Erythroblast (primary cell): ENCODE data around the gene IL3RA.
A peak's percentile ranks its signal among the peaks of the same experiment; 100 is the strongest.
"Not testable (repeated sequence)": the region's sequence is repeated elsewhere in the genome, so short reads cannot be mapped to it uniquely, and the experiment has no call there.

Source experiments
- DNase-seq, 2 experiments: peaks; one replicate each; lab custom pipeline; 2025; lab: John Stamatoyannopoulos, UW
- GATA1 ChIP-seq: IDR thresholded peaks from 2 replicates; pipeline ENCODE4 v1.6.1; 2011; ENCODE audit warnings: low read depth, mild to moderate bottlenecking, control low read depth, low read length, moderate library complexity
- POLR2A ChIP-seq: IDR thresholded peaks from 2 replicates; pipeline ENCODE4 v1.6.1; 2011; ENCODE audit warnings: mild to moderate bottlenecking, low read length

The IL3RA gene

GRCh38 chrX:1313788-1314187, 22.8 kb upstream of the IL3RA start:
- no peak for DNase-seq
- TF ChIP-seq GATA1 (no peak), POLR2A (no peak)

GRCh38 chrX:1316527-1316926, 20.1 kb upstream of the IL3RA start:
- peak; percentile 13 to 23 for DNase-seq
- TF ChIP-seq POLR2A (no peak), GATA1 (no peak)

GRCh38 chrX:1321674-1322073, 14.9 kb upstream of the IL3RA start:
- TF ChIP-seq POLR2A (no peak), GATA1 (no peak)
- DNase-seq: no peak

- DNase-seq: no peak
- TF ChIP-seq POLR2A: no peak
- TF ChIP-seq GATA1: no peak
Measured at GRCh38 chrX:1322393-1322792, 14.2 kb upstream of the IL3RA start.

- peak; percentile 41 to 53 for DNase-seq
- TF ChIP-seq GATA1 (no peak), POLR2A (no peak)
Measured at GRCh38 chrX:1323315-1323714, 13.3 kb upstream of the IL3RA start.

GRCh38 chrX:1325515-1326116, 11.0 kb upstream of the IL3RA start:
- TF ChIP-seq GATA1 (no peak), POLR2A (no peak)
- no peak for DNase-seq

- DNase-seq: no peak
Measured at GRCh38 chrX:1327651-1328304, 8.8 kb upstream of the IL3RA start.

GRCh38 chrX:1330605-1331004, 6.0 kb upstream of the IL3RA start:
- no peak for TF ChIP-seq POLR2A
- no peak for TF ChIP-seq GATA1
- no peak for DNase-seq

More at GRCh38 chrX:1327651-1328304, 8.8 kb upstream of the IL3RA start:
- no peak for TF ChIP-seq GATA1
- no peak for TF ChIP-seq POLR2A

- not testable (repeated sequence) for DNase-seq
Measured at GRCh38 chrX:1332433-1332832, 4.2 kb upstream of the IL3RA start.

- DNase-seq: no peak
- no peak for TF ChIP-seq GATA1
- no peak for TF ChIP-seq POLR2A
Measured at GRCh38 chrX:1334854-1335253, 1.7 kb upstream of the IL3RA start.

GRCh38 chrX:1336948-1337779, 579 bp downstream of the IL3RA start:
- TF ChIP-seq GATA1 (no peak), POLR2A (no peak)
- DNase-seq: no peak

GRCh38 chrX:1341545-1342184, 5.1 kb downstream of the IL3RA start:
- no peak for DNase-seq
- TF ChIP-seq POLR2A (no peak), GATA1 (no peak)

GRCh38 chrX:1349606-1350005, 13.0 kb downstream of the IL3RA start:
- DNase-seq: not testable (repeated sequence)
